Stimulated activated CD4-positive, alpha-beta T cell treated with anti-CD3 and anti-CD28 coated beads, Interleukin-1b, Interleukin-23, amount 100 ng/mL, for 4 hours (primary cell): ENCODE measurements around the gene KCNQ1.

ENCODE experiments used
- DNase-seq, 2 donors: peaks; one replicate each; pipeline ENCODE4 v3.0.0-alpha.2; 2020; ENCODE audit warnings: low read depth in 2 of 2

The KCNQ1 gene

DNA sequence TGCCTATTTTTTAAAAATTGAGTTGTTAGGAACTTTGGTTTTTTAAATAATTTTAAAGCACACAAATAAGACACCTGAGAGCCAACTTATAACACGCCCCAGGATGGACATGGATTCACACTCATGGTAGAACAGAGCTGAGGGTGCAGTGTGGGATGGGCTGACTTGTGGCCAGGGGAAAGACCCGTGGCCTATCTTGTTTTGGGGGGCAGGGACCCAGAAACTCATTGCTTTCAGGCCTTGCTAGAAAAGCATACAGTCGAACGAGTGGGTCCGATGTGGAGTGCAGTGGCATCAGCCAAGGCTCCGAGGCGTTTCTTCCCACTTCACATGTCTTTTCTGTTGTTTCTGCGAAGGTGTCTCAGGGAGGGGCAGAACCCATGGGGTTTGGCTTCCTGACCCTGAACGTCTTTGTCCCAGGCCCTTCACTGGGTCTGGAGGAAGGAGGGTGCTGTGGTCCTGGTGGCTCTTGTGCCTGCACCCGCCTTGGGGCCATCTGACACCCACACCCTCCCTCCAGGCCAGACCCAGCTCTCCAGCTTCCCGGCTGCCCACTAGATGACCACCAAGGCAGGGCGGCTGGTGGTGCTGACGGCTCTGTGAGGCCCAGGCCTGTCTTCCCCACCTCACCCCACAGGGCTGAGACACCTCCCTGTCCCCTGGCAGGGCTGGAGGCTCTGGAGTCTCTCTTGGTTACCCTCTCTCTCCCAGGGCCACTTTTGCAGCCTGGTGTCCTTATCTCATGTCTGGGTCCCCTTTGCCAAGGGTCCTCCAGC, 120.8 kb downstream of the KCNQ1 start:
- no peak for DNase-seq

- DNase-seq, result no peak
Observed at GRCh38 chr11:2566223-2567025, 121.6 kb downstream of the KCNQ1 start.

DNA sequence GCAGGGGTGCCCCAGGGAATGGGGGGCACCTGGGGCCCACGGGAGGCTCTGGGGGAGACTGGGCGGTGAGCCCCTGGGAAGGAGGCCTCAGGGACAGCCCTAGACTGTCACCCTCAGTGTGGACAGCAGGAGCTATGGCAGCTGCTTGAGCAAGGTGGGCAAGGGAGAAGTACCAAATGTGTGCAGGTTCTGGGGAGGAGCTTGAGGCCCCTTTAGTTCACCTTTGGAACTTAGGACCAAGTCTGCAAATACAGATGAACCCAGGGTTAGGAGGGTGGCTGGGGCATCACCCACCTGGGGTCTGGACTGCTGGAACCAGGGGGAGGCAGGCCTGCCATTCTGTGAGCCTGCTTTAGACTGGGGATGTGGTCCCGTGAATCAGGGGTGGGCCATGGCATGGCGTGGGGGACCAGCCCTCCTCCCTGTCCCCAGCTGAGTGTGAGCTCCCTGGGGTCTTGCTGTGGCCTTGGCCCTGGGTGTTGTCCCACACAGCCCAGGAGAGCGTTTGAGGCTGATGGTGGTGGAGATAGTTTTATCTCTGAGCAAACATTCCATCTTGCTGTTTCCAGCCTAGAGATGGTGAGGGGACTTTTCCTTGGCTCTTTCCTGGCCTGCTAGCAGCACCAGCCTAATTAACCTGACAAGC, 122.3 kb downstream of the KCNQ1 start:
- DNase-seq, result no peak

DNA sequence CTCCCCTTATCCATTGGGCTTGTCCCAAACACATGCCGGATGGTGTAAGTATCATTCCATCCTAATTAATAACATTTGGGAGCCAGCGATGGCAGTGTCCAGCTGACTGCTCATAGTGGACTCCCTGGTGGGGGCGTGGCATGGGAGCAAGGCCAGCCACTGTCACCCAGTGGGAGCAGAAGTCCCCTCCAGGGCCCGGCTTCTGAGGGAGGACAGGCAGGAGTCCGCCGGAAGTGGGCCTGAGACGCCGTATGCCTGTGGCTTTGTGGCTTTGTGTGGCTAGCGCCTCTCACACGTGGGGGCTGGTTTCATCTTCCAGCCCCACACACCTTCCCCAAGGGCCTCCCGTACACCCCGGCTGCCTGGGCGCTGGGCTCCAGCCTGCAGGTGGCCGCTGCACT, 124.5 kb downstream of the KCNQ1 start:
- DNase-seq, result no peak

GRCh38 chr11:2569731-2570210, 125.0 kb downstream of the KCNQ1 start:
- no peak for DNase-seq

GRCh38 chr11:2570211-2570811, 125.5 kb downstream of the KCNQ1 start:
- no peak for DNase-seq

DNA sequence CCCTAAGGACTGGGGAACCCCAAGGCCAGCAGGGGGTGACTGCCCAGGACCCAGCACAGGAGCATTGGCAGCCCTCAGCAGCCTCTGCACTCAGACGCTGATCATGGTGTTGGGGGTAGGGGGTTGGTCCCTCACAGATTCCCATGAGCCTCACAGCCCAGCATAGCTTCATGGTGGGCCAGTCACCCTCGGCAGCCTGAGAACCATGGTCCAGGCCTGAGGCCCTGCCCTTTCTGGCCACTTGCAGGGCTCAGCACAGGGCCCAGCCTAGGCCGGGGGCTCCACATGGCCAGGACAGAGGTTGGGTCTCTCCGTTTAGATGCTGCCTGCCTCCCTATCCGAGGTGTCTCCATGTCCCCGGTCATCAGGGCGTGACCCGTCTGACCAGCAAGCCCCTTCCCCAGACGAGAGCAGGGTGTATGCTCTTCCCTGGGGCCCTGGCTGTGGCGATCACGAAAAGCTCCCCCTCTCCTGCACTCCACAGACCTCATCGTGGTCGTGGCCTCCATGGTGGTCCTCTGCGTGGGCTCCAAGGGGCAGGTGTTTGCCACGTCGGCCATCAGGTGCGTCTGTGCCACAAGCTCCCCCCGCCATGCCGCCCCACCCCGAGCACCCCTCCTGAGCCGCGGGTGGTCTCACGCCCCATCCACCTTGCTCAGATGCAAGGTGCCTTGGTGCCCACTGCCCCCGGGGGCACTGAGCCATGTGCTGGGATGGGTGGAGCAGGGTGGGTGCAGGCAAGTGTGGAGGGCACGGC, 126.2 kb downstream of the KCNQ1 start:
- DNase-seq, result no peak

GRCh38 chr11:2571598-2572281, 126.9 kb downstream of the KCNQ1 start:
- no peak for DNase-seq

- DNase-seq, result no peak
Observed at GRCh38 chr11:2572491-2573239, 127.9 kb downstream of the KCNQ1 start.

- DNase-seq, result no peak
Observed at GRCh38 chr11:2573240-2574042, 128.6 kb downstream of the KCNQ1 start.

DNA sequence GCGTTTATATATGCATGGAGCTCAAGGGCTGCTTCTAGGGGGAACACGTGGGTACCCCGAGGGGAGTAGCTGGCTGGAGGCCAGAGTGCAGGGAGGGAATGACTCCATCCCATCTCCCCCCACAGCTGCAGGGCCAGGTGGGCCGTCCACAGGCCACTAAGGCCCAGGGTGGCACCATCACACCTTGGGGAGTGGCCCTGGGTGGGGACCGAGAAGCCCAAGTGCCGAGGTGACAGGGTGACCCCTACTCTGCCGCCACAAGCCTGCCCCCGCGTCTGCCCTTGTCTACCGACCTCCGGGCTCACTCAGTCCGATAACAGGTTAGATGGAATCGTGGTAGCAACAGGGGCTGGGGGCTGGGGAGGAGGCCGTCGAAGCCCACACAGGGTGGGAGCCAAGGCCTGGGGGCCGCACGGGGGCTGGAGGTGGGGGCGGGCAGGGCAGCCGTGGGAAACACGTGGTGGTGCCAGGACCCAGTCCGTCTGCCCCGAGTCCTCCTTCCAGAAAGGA, 129.3 kb downstream of the KCNQ1 start:
- DNase-seq, result no peak

DNA sequence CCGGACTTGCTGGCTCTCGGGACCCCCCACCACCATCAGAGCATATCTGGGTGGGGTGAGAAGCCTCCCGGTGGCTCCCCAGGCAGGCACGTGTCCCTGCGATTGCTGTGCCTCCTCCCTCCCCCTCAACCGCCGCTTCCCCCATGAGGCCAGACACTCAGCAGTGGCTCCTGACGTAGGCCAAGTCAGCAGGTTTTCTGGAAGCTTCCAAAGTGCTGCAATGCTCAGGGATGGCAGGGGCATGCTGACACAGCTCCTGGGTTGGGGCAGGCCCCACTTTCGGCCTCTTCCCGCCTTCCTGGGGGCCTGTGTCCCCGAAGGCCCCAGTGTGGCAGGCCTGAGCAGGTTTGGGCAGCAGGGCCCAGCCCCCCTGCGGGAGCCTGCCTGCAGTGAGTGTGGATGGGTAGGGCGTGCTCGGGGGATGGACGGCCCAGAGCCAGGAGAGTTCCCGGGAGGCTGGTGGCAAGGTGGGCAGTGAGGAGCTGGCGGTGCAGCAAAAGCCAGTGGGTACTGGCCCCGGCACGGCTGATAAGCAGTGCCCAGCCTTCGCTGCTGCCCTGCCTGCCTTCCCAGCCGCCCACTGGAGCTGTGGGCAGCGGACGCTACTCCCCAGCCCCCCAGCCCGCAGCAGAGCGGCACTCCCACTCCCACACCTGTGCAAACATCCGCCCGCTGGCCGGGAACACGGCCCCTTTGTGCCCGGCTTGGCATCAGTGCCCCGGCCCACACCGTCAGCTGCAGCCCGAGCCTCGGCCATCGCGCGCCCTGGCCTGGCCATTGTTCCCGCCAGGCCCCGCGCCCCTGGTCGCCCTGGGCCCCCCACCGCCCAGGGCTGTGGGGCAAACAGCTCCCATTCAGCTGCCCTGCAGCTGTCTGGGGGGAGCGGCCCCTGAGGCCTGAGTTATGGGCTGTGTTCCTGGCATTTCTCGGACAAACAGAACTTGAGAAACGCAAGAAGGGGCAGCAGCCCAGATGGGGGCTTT, 130.0 kb downstream of the KCNQ1 start:
- no peak for DNase-seq

GRCh38 chr11:2575591-2576051, 130.8 kb downstream of the KCNQ1 start:
- no peak for DNase-seq

GRCh38 chr11:2576111-2576510, 131.3 kb downstream of the KCNQ1 start:
- DNase-seq, result no peak

GRCh38 chr11:2576549-2576948, 131.7 kb downstream of the KCNQ1 start:
- DNase-seq, result no peak

DNA sequence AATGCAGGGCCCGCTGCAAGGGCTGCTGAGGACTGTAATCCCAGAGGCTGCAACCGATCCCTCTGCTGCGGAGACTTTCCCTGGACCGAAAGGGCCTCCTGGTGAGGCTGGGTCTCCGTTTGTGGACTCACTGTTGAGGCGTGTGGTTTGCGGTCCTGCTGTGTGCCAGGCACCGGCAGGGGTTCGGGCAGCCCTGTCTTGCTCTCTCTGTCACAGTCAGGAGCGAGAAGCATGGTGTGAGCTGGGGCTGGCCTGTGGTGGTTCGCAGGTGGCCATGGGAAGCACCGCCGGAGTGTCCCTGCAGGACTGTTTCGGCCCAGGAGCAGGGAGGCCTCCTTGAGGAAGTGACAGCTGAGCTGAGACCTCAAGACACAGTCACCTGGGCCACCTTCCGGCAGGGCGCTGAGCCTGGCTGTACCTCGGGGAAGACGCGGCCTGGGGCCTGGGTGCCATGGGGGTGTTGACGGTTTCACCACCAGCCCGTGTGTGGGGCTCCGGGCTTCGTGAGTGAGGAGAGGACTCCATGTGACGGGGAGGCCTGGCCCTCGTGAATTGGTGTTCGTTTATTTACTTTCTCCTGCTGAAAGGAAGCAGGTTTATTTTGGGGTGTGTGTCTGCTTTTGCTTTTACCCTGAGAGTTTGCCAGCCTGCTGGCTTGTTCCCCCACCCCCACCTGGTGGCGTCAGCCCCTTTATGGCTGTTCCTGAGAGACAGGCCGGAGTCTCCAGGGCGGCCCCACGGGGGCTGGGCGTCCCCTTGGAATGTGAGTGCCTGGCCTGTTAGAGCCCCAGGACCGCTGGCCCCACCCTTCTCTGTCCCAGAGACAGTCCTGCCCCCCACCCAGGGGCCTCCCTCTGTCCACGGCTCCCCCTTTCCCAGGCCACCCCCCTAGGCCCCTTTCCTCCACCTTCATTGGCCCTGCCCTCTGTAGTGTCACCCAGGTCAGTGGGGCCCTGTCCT, 132.5 kb downstream of the KCNQ1 start:
- no peak for DNase-seq
